TTC549 (cell line): ENCODE results near the gene ERMARD.

ENCODE experiments used
- FAIRE-seq: peaks from 2 replicates; lab custom pipeline; 2012; peaks lifted over from hg19 to GRCh38; lab: Jason Lieb, UNC

ERMARD gene

DNA sequence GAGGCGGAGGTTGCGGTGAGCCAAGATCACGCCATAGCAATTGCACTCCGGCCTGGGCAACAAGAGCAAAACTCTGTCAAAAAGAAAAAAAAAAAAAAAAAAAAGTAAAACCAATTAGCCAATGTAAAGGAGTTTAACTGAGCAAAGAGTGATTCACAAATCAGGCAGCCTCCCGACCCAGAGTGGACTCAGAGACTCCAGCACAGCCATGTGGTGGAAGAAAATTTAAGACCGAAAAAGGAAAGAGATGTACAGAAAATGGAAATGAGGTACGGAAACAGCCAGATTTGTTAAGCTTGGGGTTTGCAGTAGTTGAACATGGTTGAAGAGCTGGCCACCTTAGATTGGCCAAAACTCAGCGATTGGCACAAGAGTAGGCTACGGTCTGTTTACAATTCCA lies 51.4 kb downstream of the ERMARD start:
- FAIRE-seq = no peak

DNA sequence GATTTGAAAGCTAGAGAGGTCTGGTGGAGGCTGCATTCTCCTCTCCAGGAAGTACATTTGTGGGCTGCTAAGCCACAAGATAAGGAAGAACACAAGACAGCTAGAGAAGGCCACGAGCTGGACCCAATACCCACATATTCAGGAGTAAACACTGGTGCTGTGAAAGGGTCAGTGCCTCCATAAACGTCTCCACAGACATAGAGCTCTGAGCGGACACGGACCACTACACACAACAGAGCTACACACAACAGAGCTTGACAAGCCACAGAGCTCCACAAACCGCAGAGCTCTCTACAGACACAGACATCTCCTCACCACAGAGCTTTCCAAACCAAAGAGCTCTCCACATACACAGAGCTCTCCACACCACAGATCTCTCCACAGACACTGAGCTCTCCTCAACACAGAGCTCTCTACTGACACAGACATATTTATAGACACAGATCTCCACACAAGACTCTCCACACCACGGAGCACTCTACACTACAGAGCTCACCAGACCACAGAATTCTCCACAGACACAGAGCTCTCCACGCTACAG lies 51.9 kb downstream of the ERMARD start:
- no peak for FAIRE-seq

- FAIRE-seq = no peak
Measured at GRCh38 chr6:169803816-169804340, 52.5 kb downstream of the ERMARD start.

DNA sequence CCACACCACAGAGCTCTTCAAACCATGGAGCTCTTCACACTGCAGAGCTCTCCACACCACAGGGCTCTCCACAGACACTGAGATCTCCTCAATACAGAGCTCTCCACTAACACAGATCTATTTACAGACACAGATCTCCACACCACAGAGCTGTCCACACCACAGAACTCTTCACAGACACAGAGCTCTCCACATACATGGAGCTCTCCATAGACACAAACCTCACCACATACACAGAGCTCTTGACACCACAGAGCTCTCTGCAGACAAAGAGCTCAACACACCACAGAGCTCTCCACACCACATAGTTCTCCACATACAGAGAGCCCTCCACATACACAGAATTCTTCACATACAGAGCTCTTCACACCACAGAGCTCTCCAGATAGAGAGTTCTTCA lies 53.0 kb downstream of the ERMARD start:
- no peak for FAIRE-seq

- no peak for FAIRE-seq
Measured at GRCh38 chr6:169805242-169805838, 53.9 kb downstream of the ERMARD start.

DNA sequence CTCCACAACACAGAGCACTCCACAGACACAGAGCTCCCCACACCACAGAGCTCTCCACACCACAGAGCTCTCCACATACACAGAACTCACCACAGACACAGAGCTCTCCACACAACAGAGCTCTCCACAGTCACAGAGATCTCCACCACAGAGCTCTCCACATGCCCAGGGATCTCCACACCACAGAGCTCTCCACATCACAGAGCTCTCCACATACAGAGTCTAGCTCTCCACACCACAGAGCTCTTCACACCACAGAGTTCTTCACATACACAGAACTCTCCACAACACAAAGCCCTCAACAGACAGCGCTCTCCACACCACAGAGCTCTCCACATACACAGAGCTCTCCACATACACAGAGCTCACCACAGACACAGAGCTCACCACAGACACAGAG lies 55.3 kb downstream of the ERMARD start:
- FAIRE-seq = no peak

DNA sequence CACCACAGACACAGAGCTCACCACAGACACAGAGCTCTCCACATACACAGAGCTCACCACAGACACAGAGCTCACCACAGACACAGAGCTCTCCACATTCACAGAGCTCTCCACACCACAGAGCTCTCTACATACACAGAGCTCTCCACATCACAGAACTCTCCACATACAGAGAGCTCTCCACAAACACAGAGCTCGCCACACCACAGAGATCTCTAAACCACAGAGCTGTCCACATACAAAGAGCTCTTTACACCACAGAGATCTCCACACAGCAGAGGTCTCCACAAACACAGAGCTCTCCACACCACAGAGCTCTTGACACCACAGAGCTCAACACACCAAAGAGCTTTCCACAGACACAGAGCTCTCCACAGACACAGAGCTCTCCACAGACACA lies 55.8 kb downstream of the ERMARD start:
- no peak for FAIRE-seq

DNA sequence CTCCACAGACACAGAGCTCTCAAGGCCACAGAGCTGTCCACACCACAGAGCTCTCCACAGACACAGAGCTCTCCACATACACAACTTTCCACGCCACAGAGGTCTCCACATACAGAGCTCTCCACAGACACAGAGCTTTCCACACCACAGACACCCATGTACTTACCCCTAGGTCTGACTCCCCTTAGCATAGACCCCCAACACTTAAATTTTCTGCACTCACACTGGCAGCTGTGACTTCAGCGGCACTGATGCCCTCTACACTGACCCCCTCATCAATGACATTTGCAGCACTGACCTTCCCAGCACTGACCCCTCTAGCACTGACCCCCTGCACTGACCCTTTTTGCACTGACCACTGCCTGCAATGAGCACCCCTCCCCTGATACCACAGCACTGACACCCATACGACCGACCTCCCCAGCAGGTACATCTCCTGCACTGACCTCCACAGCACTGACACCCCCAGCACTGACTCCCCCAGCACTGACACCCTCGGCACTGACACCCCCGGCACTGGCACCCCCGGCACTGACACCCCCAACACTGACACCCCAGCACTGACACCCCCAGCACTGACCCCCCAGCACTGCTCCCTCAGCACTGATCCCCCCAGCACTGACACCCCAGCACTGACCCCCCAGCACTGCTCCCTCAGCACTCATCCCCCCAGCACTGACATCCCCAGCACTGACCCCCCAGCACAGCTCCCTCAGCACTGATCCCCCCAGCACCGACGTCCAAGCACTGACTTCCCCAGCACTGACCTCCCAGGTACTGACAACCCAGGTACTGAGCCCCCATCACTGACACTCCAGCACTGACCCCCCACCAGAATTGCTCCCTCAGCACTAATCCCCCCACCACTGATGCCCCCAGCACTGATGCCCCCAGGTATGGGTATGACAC lies 56.5 kb downstream of the ERMARD start:
- no peak for FAIRE-seq

DNA sequence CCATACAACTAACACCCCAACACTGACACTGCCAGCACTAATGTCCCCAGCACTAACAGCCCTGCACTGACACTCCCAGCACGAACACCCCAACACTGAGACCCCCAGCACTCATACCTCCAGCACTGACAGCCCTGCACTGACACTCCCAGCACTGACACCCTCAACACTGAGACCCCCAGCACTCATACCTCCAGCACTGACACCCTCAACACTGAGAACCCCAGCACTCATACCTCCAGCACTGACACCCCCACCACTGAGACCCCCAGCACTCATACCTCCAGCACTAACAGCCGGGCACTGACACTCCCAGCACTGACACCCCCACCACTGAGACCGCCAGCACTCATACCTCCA lies 57.2 kb downstream of the ERMARD start:
- FAIRE-seq = no peak

- no peak for FAIRE-seq
Measured at GRCh38 chr6:169809386-169809785, 58.0 kb downstream of the ERMARD start.

GRCh38 chr6:169810066-169810989 lies 58.9 kb downstream of the ERMARD start:
- FAIRE-seq = no peak

GRCh38 chr6:169811072-169811471 lies 59.6 kb downstream of the ERMARD start:
- FAIRE-seq = no peak

DNA sequence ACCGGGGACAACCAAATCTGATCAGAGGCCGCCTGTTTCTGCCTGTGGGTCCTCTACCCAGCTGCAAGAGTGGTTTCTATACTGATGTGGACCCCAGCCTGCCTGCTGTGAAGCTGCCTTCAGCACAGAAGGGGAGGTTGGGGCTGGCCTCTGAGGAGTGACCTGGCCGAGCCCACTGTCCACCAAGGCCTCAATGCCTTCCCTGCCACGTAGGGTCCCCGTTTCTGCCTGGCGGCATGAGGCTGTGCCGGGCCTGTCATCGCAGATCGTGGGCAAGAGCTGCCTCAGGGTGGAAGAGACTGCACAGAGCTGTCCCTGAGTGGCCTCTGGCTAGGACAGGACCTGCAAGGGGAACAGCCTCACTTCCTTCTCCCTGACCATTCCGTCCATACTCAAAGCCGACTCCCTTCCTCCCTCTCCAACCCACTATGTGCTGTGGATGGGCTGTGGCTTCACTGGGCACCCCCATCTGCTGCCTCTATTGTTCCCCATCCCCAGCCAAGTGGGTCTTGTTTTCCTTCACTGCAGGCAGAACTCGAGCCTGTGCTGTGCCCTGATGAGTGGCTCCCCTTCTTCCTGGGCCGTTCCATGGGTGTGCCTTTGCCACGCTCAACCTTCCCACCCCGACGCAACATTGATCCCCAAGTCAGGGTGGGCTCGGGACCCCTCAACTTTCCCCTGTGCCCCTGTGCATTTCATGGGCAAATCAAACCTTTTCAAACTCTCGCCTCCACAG lies 60.3 kb downstream of the ERMARD start:
- FAIRE-seq = no peak

GRCh38 chr6:169812257-169812644 lies 60.8 kb downstream of the ERMARD start:
- no peak for FAIRE-seq

DNA sequence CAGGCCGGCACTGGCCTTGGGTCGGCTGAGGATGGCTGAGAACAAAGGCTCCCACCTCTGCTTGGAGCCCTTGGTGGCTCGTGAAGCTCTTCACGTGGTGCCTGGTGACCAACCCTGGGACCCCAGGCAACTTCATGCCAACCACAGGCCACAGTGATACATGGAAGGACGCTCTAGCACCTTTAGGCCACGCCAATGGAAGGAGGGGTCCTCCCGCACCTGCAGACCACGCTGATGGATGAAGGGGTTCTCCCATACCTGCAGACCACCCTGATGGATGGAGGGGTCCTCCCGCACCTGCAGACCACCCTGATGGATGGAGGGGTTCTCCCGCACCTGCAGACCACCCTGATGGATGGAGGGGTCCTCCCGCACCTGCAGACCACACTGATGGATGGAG lies 62.5 kb downstream of the ERMARD start:
- no peak for FAIRE-seq

DNA sequence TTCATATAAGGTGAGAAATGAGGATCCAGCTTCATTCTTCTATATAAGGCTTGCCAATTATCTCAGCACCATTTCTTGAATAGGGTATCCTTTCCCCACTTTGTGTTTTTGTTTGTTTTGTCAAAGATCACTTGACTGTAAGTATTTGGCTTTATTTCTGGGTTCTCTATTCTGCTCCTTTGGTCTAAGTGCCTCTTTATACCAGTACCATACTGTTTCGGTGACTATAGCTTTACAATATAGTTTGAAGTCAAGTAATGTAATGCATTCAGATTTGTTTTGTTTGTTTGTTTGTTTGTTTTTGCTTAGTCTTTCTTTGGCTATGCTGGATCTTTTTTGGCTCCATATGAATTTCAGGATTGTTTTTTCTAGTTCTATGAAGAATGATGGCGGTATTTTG lies 64.6 kb downstream of the ERMARD start:
- FAIRE-seq = no peak

- FAIRE-seq = no peak
Measured at GRCh38 chr6:169816975-169817374, 65.6 kb downstream of the ERMARD start.

GRCh38 chr6:169820358-169820757 lies 68.9 kb downstream of the ERMARD start:
- FAIRE-seq = no peak

DNA sequence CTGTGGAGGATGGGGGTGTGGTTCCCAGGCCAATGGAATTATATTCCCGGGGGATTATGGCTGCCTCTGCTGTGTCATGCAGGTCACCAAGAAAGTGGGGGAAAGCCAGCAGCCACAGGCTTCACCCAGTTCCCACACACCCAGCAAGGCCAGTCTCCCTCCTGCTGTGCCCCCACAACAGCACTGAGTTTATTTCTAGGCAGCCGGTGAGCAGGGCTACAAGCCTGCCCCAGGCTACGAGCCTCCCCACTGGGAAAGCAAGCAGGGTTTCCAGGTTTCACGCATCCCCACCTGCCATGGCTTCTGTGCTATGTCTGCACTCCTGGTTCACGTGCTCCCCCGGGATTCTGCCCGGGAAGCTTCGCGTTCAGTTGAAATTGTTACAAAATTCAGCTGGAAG lies 72.6 kb downstream of the ERMARD start:
- FAIRE-seq = no peak

DNA sequence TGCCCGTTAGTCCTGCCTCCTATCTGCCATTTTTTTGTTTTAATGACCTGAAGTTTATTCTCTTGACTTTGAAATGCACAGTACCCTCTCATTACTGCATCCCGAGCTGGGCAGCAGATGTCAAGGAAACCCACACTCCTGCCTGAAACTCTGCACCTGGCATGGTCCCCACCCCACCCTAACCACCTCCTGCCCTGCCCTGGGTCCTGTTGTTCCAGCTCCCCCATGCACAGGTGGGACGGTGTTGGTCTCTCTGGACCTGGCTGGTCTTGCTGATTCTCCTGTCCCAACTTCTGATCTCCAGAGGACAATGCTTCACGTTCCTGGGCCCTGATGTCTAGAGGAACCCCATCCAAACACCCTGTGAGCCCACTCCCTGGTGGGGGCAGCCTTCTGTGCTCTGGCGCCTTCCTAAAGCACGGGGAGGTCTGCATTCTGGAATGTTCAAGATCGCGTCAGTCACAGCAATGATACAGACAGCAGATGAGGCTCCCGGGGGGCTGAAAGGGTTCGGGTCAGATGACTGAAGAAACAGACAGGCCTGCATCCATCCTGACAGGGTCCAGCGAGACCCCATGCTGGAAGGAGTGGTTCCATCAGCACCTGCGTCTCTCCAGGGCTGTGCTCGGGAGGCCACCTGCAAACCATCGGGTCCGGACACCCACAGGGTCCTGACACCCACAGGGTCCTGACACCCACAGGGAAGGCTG lies 73.6 kb downstream of the ERMARD start:
- FAIRE-seq = no peak
